MG63 (cell line): ENCODE data around the gene ADGRB3. TPM values are rescaled to one million over a fixed set of nuclear protein-coding genes. Genes with fewer than 3 reads are reported as not detected.
"Not testable (repeated sequence)": the region's sequence is repeated elsewhere in the genome, so short reads cannot be mapped to it uniquely, and the experiment has no call there.

Source experiments
- DNase-seq: peaks from one replicate; pipeline ENCODE4 v3.0.0-alpha.2; 2020
- H3K27me3 ChIP-seq: fragments of 250-450 bp; sonication (Bioruptor Pico); 2 replicates; pipeline ENCODE4 v1.5.1; 2020; ENCODE audit warnings: mild to moderate bottlenecking, moderate library complexity
- H3K36me3 ChIP-seq: fragments of 250-450 bp; sonication (Bioruptor Pico); 2 replicates; pipeline ENCODE4 v1.5.1; 2020; ENCODE audit warnings: mild to moderate bottlenecking, moderate library complexity
- H3K4me3 ChIP-seq: fragments of 250-450 bp; sonication (Bioruptor Pico); 2 replicates; pipeline ENCODE4 v1.5.1; 2020; ENCODE audit warnings: mild to moderate bottlenecking, moderate library complexity
- H3K9me3 ChIP-seq: fragments of 250-450 bp; sonication (Bioruptor Pico); 2 replicates; pipeline ENCODE4 v1.5.1; 2020; ENCODE audit warnings: mild to moderate bottlenecking, moderate library complexity
- total RNA-seq: library from RNA; depleted of rRNA; stranded (reverse); fragments of >200 nt; shearing (Covaris generic); gene quantifications from 2 replicates; pipeline ENCODE4 v1.2.3, GENCODE V29; 2014; ENCODE audit warnings: low replicate concordance

The ADGRB3 gene
- total RNA-seq, 1 experiment from 2014 or later: not detected

- no peak for DNase-seq
- H3K27me3 ChIP-seq: no peaks in the 10 kb centered on the region
Observed at GRCh38 chr6:68741501-68742386, 106.7 kb downstream of the ADGRB3 start.

GRCh38 chr6:68743099-68743498, 108.0 kb downstream of the ADGRB3 start:
- Histone ChIP-seq H3K27me3 (no peaks in the 10 kb centered on the region), H3K36me3 (no peaks in the 10 kb centered on the region), H3K4me3 (no peak overlapping the region), H3K9me3 (no peaks in the 10 kb centered on the region)
- DNase-seq: no peak

More at GRCh38 chr6:68741501-68742386, 106.7 kb downstream of the ADGRB3 start:
- Histone ChIP-seq H3K36me3 (no peaks in the 10 kb centered on the region), H3K4me3 (no peak overlapping the region), H3K9me3 (no peaks in the 10 kb centered on the region)

- not testable (repeated sequence) for H3K4me3 ChIP-seq, H3K36me3 ChIP-seq, H3K9me3 ChIP-seq, DNase-seq, H3K27me3 ChIP-seq
Observed at GRCh38 chr6:68744376-68744775, 109.3 kb downstream of the ADGRB3 start.

GRCh38 chr6:68746376-68746775, 111.3 kb downstream of the ADGRB3 start:
- Histone ChIP-seq H3K9me3 (no peaks in the 10 kb centered on the region), H3K36me3 (no peaks in the 10 kb centered on the region), H3K4me3 (no peak overlapping the region), H3K27me3 (no peaks in the 10 kb centered on the region)
- no peak for DNase-seq

GRCh38 chr6:68747110-68747790, 112.2 kb downstream of the ADGRB3 start:
- Histone ChIP-seq H3K27me3 (no peaks in the 10 kb centered on the region), H3K9me3 (no peaks in the 10 kb centered on the region), H3K4me3 (no peak overlapping the region), H3K36me3 (no peaks in the 10 kb centered on the region)
- DNase-seq: no peak

- not testable (repeated sequence) for H3K9me3 ChIP-seq, H3K4me3 ChIP-seq, H3K36me3 ChIP-seq, H3K27me3 ChIP-seq, DNase-seq
Observed at GRCh38 chr6:68747832-68748231, 112.8 kb downstream of the ADGRB3 start.

- DNase-seq: no peak
- no peaks in the 10 kb centered on the region for H3K9me3 ChIP-seq
- H3K4me3 ChIP-seq: no peak overlapping the region
- 0 out of 2 replicates have a peak, but pooled peaks cover 2% of the 10 kb centered on the region for H3K27me3 ChIP-seq
- no peaks in the 10 kb centered on the region for H3K36me3 ChIP-seq
Observed at GRCh38 chr6:68754681-68755213, 119.7 kb downstream of the ADGRB3 start.

GRCh38 chr6:68756454-68757375, 121.6 kb downstream of the ADGRB3 start:
- Histone ChIP-seq H3K9me3 (no peaks in the 10 kb centered on the region), H3K4me3 (no peak overlapping the region), H3K36me3 (no peaks in the 10 kb centered on the region), H3K27me3 (0 out of 2 replicates have a peak, but pooled peaks cover 2% of the 10 kb centered on the region)
- DNase-seq: no peak

GRCh38 chr6:68757821-68758220, 122.7 kb downstream of the ADGRB3 start:
- H3K27me3 ChIP-seq: 0 out of 2 replicates have a peak, but pooled peaks cover 2% of the 10 kb centered on the region
- H3K4me3 ChIP-seq: no peak overlapping the region
- H3K36me3 ChIP-seq: no peaks in the 10 kb centered on the region
- H3K9me3 ChIP-seq: no peaks in the 10 kb centered on the region
- DNase-seq: no peak

- no peak for DNase-seq
- H3K27me3 ChIP-seq: 0 out of 2 replicates have a peak, but pooled peaks cover 2% of the 10 kb centered on the region
- H3K36me3 ChIP-seq: no peaks in the 10 kb centered on the region
- H3K9me3 ChIP-seq: no peaks in the 10 kb centered on the region
- no peak overlapping the region for H3K4me3 ChIP-seq
Observed at GRCh38 chr6:68758559-68758958, 123.5 kb downstream of the ADGRB3 start.

- DNase-seq: no peak
- Histone ChIP-seq H3K27me3 (0 out of 2 replicates have a peak, but pooled peaks cover 2% of the 10 kb centered on the region), H3K4me3 (no peak overlapping the region), H3K36me3 (no peaks in the 10 kb centered on the region), H3K9me3 (no peaks in the 10 kb centered on the region)
Observed at GRCh38 chr6:68760485-68760884, 125.4 kb downstream of the ADGRB3 start.

- H3K4me3 ChIP-seq: no peak overlapping the region
- H3K36me3 ChIP-seq: no peaks in the 10 kb centered on the region
- DNase-seq: no peak
- 0 out of 2 replicates have a peak, but pooled peaks cover 2% of the 10 kb centered on the region for H3K27me3 ChIP-seq
- no peaks in the 10 kb centered on the region for H3K9me3 ChIP-seq
Observed at GRCh38 chr6:68760941-68761676, 126.0 kb downstream of the ADGRB3 start.

GRCh38 chr6:68761985-68762384, 126.9 kb downstream of the ADGRB3 start:
- no peak overlapping the region for H3K4me3 ChIP-seq
- H3K9me3 ChIP-seq: no peaks in the 10 kb centered on the region
- no peaks in the 10 kb centered on the region for H3K36me3 ChIP-seq
- 0 out of 2 replicates have a peak, but pooled peaks cover 2% of the 10 kb centered on the region for H3K27me3 ChIP-seq
- DNase-seq: no peak

GRCh38 chr6:68771426-68771825, 136.3 kb downstream of the ADGRB3 start:
- no peak for DNase-seq
- Histone ChIP-seq H3K27me3 (no peaks in the 10 kb centered on the region), H3K36me3 (no peaks in the 10 kb centered on the region), H3K4me3 (no peak overlapping the region), H3K9me3 (no peaks in the 10 kb centered on the region)

GRCh38 chr6:68774843-68775242, 139.8 kb downstream of the ADGRB3 start:
- H3K4me3 ChIP-seq: no peak overlapping the region
- no peaks in the 10 kb centered on the region for H3K27me3 ChIP-seq
- no peak for DNase-seq
- H3K9me3 ChIP-seq: no peaks in the 10 kb centered on the region
- H3K36me3 ChIP-seq: no peaks in the 10 kb centered on the region

- DNase-seq: no peak
- Histone ChIP-seq H3K27me3 (no peaks in the 10 kb centered on the region), H3K9me3 (no peaks in the 10 kb centered on the region), H3K4me3 (no peak overlapping the region), H3K36me3 (no peaks in the 10 kb centered on the region)
Observed at GRCh38 chr6:68776354-68776753, 141.3 kb downstream of the ADGRB3 start.
